ENCODE measurements around the gene COG7.
"Not testable (repeated sequence)": the region's sequence is repeated elsewhere in the genome, so short reads cannot be mapped to it uniquely, and the experiment has no call there.

Gene COG7

GRCh38 chr16:23485841-23486240, 32.9 kb upstream of the COG7 start:
- DNase-seq (ENCODE audit: low read depth): no peak
- TF ChIP-seq CTCF (conservative IDR thresholded peaks at IDR 0.05; ENCODE audit: low read depth, low read length): no peak
- no peak overlapping the region for H3K4me3 ChIP-seq (ENCODE audit: low read depth, low read length)

GRCh38 chr16:23485257-23485614, 32.2 kb upstream of the COG7 start:
- no peak for TF ChIP-seq CTCF (conservative IDR thresholded peaks at IDR 0.05; ENCODE audit: low read depth, low read length)
- no peak for DNase-seq (ENCODE audit: low read depth)
- H3K4me3 ChIP-seq (ENCODE audit: low read depth, low read length): no peak overlapping the region

GRCh38 chr16:23484510-23485256, 31.7 kb upstream of the COG7 start:
- no peak overlapping the region for H3K4me3 ChIP-seq (ENCODE audit: low read depth, low read length)
- no peak for TF ChIP-seq CTCF (conservative IDR thresholded peaks at IDR 0.05; ENCODE audit: low read depth, low read length)
- no peak for DNase-seq (ENCODE audit: low read depth)

GRCh38 chr16:23483492-23483891, 30.5 kb upstream of the COG7 start:
- not testable (repeated sequence) for H3K4me3 ChIP-seq (ENCODE audit: low read depth, low read length); DNase-seq (ENCODE audit: low read depth)

- no peak for TF ChIP-seq CTCF (conservative IDR thresholded peaks at IDR 0.05; ENCODE audit: low read depth, low read length)
- DNase-seq (ENCODE audit: low read depth): no peak
- no peak overlapping the region for H3K4me3 ChIP-seq (ENCODE audit: low read depth, low read length)
Observed at GRCh38 chr16:23482778-23483177, 29.8 kb upstream of the COG7 start.

GRCh38 chr16:23480257-23480656, 27.3 kb upstream of the COG7 start:
- TF ChIP-seq CTCF (conservative IDR thresholded peaks at IDR 0.05; ENCODE audit: low read depth, low read length): no peak
- H3K4me3 ChIP-seq (ENCODE audit: low read depth, low read length): no peak overlapping the region
- no peak for DNase-seq (ENCODE audit: low read depth)

GRCh38 chr16:23479138-23479537, 26.1 kb upstream of the COG7 start:
- H3K4me3 ChIP-seq (ENCODE audit: low read depth, low read length): no peak overlapping the region
- TF ChIP-seq CTCF (conservative IDR thresholded peaks at IDR 0.05; ENCODE audit: low read depth, low read length): no peak
- DNase-seq (ENCODE audit: low read depth): no peak

Measured in choroid plexus epithelial cell (primary cell).